GM12873 (cell line): ENCODE measurements around the gene PTPRM.

Experiments used
- TF ChIP-seq, protein P1 (sequence below): IDR thresholded peaks from 2 replicates; pipeline ENCODE4 v1.5.1; 2012; ENCODE audit warnings: low read depth, mild to moderate bottlenecking, moderate library complexity, low read length, control low read depth; ENCODE audit not compliant: insufficient read depth; ENCODE audit errors: missing control alignments

PTPRM gene

GRCh38 chr18:7535436-7536205 is 31.5 kb upstream of the PTPRM start:
- TF ChIP-seq, protein P1, sequence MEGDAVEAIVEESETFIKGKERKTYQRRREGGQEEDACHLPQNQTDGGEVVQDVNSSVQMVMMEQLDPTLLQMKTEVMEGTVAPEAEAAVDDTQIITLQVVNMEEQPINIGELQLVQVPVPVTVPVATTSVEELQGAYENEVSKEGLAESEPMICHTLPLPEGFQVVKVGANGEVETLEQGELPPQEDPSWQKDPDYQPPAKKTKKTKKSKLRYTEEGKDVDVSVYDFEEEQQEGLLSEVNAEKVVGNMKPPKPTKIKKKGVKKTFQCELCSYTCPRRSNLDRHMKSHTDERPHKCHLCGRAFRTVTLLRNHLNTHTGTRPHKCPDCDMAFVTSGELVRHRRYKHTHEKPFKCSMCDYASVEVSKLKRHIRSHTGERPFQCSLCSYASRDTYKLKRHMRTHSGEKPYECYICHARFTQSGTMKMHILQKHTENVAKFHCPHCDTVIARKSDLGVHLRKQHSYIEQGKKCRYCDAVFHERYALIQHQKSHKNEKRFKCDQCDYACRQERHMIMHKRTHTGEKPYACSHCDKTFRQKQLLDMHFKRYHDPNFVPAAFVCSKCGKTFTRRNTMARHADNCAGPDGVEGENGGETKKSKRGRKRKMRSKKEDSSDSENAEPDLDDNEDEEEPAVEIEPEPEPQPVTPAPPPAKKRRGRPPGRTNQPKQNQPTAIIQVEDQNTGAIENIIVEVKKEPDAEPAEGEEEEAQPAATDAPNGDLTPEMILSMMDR, result no peak

DNA sequence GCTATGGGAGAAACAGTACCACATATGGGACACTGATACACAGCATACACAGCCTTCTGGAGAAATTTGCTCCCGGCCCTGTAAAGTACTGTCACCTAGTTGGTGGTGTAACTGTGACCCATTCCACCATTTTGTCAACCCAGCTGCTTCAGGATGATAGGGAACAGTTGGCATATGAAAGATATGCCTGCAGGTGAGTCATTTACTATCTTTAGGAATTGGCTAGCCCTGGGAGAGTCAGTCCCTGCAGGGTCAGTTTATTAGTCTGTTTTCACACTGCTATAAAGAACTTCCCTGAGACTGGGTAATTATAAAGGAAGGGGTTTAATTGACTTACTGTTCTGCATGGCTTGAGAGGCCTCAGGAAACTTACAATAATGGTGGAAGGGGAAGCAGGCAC is 30.0 kb upstream of the PTPRM start:
- TF ChIP-seq, protein P1, result no peak

DNA sequence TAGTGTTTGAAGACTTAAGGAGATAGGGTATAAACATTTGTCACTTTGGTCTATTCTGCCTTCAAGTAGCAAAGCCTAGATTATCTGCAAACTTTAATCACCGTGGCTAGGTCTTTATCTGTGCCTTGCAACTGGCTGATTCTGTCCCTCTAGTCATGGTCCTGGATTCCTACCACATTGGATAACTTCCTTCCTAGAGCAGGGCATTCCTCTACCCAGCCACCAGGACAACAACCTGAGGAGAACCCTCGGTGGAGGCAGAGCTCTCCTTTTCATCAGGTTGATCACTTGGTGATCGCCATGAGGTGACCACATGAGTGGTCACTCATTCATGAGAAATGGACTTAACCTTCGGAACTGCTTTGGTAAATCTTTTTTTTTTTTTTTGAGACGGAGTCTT is 25.3 kb upstream of the PTPRM start:
- TF ChIP-seq, protein P1, result no peak

DNA sequence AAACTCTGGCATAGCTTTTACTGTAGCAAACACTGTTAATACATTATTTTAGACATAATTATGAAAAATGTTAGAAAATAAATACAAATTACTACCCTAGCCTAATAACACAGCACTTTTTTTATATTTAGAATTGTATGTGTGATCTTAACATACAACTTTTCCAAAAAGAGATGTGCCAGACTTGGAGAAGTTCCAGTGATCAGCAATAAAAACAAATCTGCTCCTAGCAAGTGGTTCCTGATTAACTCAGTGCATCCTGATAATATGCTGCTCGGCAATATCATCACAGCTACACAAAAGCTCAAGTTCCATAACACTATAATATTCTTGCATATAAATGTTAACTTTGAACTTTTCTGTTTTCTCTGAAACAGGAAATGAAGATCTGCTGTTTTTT is 22.4 kb upstream of the PTPRM start:
- TF ChIP-seq, protein P1, result no peak

DNA sequence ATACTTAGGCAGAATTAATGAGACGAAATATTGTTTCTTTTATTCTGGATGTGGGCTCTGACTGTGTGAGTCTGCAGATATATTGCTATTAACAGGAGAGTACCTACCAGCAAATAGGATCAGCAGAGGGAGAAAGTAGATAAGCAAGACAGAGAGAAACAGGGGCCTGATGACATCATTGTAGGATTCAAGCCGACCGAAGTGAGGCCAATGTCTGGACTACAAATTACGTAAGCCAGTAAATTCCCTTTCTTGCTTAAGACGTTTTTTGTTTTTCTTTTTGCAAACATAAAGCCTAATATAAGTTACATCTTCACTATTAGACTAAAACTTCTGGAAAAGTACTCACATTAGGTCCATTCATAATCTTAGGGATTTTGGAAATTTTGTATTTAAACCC is 21.4 kb upstream of the PTPRM start:
- TF ChIP-seq, protein P1, result no peak

- TF ChIP-seq, protein P1, result no peak
Measured at GRCh38 chr18:7548221-7548620, 18.9 kb upstream of the PTPRM start.

- TF ChIP-seq, protein P1, result no peak
Measured at GRCh38 chr18:7548721-7549120, 18.4 kb upstream of the PTPRM start.

- TF ChIP-seq, protein P1, result no peak
Measured at GRCh38 chr18:7557973-7558372, 9.1 kb upstream of the PTPRM start.
